Activated CD4-positive, alpha-beta T cell treated with anti-CD3 and anti-CD28 coated beads, Interleukin-2, Interleukin-6, amounts not matched to agents 100 ng/mL and 50 ng/mL, durations not matched to agents 16 hours and 8 hours (primary cell): Measurements from ENCODE around the gene KANSL2.
"Not testable (repeated sequence)": the region's sequence is repeated elsewhere in the genome, so short reads cannot be mapped to it uniquely, and the experiment has no call there.

Source experiments
- DNase-seq: peaks from one replicate; pipeline ENCODE4 v3.0.0-alpha.2; 2020

The KANSL2 gene

GRCh38 chr12:48681710-48682532 is at the start of gene KANSL2:
Gene KANSL2 (minus strand): TSS chr12:48682238. CDS start chr12:48681632, 606 bp downstream.
- peak; percentile 99 for DNase-seq

GRCh38 chr12:48728807-48729206 is 46.8 kb upstream of the KANSL2 start:
- no peak for DNase-seq

- DNase-seq: not testable (repeated sequence)
Observed at GRCh38 chr12:48720737-48721136, 38.7 kb upstream of the KANSL2 start.

GRCh38 chr12:48720171-48720570 is 38.1 kb upstream of the KANSL2 start:
- DNase-seq: not testable (repeated sequence)

- not testable (repeated sequence) for DNase-seq
Observed at GRCh38 chr12:48719002-48719401, 37.0 kb upstream of the KANSL2 start.

GRCh38 chr12:48717252-48717695 is 35.2 kb upstream of the KANSL2 start:
- no peak for DNase-seq

GRCh38 chr12:48716493-48717251 is 34.6 kb upstream of the KANSL2 start, which contains the start of gene CCNT1:
Gene CCNT1 (minus strand): TSS chr12:48716707. CDS start chr12:48716675, 32 bp downstream.
- DNase-seq: peak; percentile 99

GRCh38 chr12:48716168-48716492 is 34.1 kb upstream of the KANSL2 start:
- no peak for DNase-seq

GRCh38 chr12:48712209-48712608 is 30.2 kb upstream of the KANSL2 start:
- DNase-seq: no peak

GRCh38 chr12:48698822-48699221 is 16.8 kb upstream of the KANSL2 start:
- not testable (repeated sequence) for DNase-seq

- DNase-seq: no peak
Observed at GRCh38 chr12:48696626-48697025, 14.6 kb upstream of the KANSL2 start.

GRCh38 chr12:48695859-48696258 is 13.8 kb upstream of the KANSL2 start:
- no peak for DNase-seq

GRCh38 chr12:48694038-48694437 is 12.0 kb upstream of the KANSL2 start:
- DNase-seq: no peak

GRCh38 chr12:48693572-48693971 is 11.5 kb upstream of the KANSL2 start:
- DNase-seq: no peak

GRCh38 chr12:48691826-48692487 is 9.9 kb upstream of the KANSL2 start:
- no peak for DNase-seq

- no peak for DNase-seq
Observed at GRCh38 chr12:48690990-48691389, 9.0 kb upstream of the KANSL2 start.

GRCh38 chr12:48690436-48690835 is 8.4 kb upstream of the KANSL2 start:
- DNase-seq: no peak

- DNase-seq: no peak
Observed at GRCh38 chr12:48688836-48689235, 6.8 kb upstream of the KANSL2 start.

- no peak for DNase-seq
Observed at GRCh38 chr12:48687592-48687991, 5.6 kb upstream of the KANSL2 start.

GRCh38 chr12:48686615-48687334 is 4.7 kb upstream of the KANSL2 start:
- DNase-seq: no peak

- DNase-seq: no peak
Observed at GRCh38 chr12:48686037-48686595, 4.1 kb upstream of the KANSL2 start.

GRCh38 chr12:48683534-48683933 is 1.5 kb upstream of the KANSL2 start:
- no peak for DNase-seq
